Measurements from ENCODE around the gene LYRM4.
"Not testable (repeated sequence)": the region's sequence is repeated elsewhere in the genome, so short reads cannot be mapped to it uniquely, and the experiment has no call there.

LYRM4 gene

DNA sequence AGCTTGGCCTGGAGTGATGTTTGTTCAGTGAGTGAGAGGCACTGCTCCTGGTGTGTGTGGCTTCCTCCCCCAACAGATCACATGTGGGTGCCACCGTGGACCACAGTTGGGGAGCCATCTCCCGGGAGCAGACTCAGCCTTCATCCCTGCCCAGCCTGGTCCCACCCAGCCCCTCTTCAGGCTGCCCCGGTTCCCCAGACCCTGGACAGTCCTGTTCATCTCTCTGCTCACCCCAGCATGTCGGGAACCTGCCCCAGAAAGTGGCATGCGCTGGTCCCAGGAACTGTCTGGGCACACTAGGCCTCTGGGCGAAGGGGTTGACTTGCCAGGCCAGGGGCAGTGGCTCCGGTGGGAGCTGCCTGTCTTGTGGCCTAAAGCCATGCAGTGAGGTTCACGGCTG lies 197.1 kb downstream of the LYRM4 start:
- no peak for TF ChIP-seq CTCF (conservative IDR thresholded peaks at IDR 0.05; ENCODE audit: low read depth, low read length)
- Histone ChIP-seq H3K36me3 (ENCODE audit: insufficient read depth) (no peaks in the 10 kb centered on the region), H3K4me2 (no peak overlapping the region), H3K79me2 (ENCODE audit: insufficient read depth, low read depth) (no peaks in the 10 kb centered on the region), H3K9ac (no peak overlapping the region), H2AFZ (ENCODE audit: low read depth) (no peak overlapping the region), H3K4me3 (IDR thresholded peaks at IDR 0.05; ENCODE audit: insufficient read depth, low read depth, low read length) (no peak overlapping the region), H3K4me1 (ENCODE audit: low read depth, poor library complexity, severe bottlenecking) (no peaks in the 10 kb centered on the region), H3K27me3 (ENCODE audit: insufficient read depth, low read depth) (no peaks in the 10 kb centered on the region), H3K27ac (no peak overlapping the region), H4K20me1 (ENCODE audit: insufficient read depth) (no peaks in the 10 kb centered on the region)

- Histone ChIP-seq H3K36me3 (ENCODE audit: insufficient read depth) (no peaks in the 10 kb centered on the region), H3K4me2 (no peak overlapping the region), H3K4me3 (IDR thresholded peaks at IDR 0.05; ENCODE audit: insufficient read depth, low read depth, low read length) (no peak overlapping the region), H3K4me1 (ENCODE audit: low read depth, poor library complexity, severe bottlenecking) (no peaks in the 10 kb centered on the region), H3K79me2 (ENCODE audit: insufficient read depth, low read depth) (no peaks in the 10 kb centered on the region), H2AFZ (ENCODE audit: low read depth) (no peak overlapping the region), H3K9ac (no peak overlapping the region), H3K27ac (no peak overlapping the region), H3K27me3 (ENCODE audit: insufficient read depth, low read depth) (no peaks in the 10 kb centered on the region), H4K20me1 (ENCODE audit: insufficient read depth) (no peaks in the 10 kb centered on the region)
- TF ChIP-seq CTCF (conservative IDR thresholded peaks at IDR 0.05; ENCODE audit: low read depth, low read length), result no peak
Measured at GRCh38 chr6:5061152-5061551, 199.6 kb downstream of the LYRM4 start.

DNA sequence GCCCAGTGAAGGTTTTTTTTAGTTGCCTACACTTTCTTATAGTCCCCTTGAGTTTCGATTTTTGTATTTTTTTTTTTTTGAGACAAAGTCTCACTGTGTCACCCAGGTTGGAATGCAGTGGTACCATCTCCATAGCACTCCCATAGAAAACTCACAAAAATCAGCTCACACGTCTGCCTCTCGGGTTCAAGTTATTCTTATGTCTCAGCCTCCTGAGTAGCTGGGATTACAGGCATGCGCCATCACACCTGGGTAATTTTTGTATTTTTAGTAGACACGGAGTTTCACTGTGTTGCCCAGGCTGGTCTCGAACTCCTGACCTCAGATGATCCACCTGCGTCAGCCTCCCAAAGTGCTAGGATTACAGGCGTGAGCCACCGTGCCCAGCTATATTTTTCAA lies 200.3 kb downstream of the LYRM4 start:
- not testable (repeated sequence) for H3K36me3 ChIP-seq (ENCODE audit: insufficient read depth); H3K27me3 ChIP-seq (ENCODE audit: insufficient read depth, low read depth); H3K9ac ChIP-seq; H4K20me1 ChIP-seq (ENCODE audit: insufficient read depth); H2AFZ ChIP-seq (ENCODE audit: low read depth); H3K79me2 ChIP-seq (ENCODE audit: insufficient read depth, low read depth); H3K4me2 ChIP-seq; H3K4me3 ChIP-seq (IDR thresholded peaks at IDR 0.05; ENCODE audit: insufficient read depth, low read depth, low read length); H3K27ac ChIP-seq; H3K4me1 ChIP-seq (ENCODE audit: low read depth, poor library complexity, severe bottlenecking)

DNA sequence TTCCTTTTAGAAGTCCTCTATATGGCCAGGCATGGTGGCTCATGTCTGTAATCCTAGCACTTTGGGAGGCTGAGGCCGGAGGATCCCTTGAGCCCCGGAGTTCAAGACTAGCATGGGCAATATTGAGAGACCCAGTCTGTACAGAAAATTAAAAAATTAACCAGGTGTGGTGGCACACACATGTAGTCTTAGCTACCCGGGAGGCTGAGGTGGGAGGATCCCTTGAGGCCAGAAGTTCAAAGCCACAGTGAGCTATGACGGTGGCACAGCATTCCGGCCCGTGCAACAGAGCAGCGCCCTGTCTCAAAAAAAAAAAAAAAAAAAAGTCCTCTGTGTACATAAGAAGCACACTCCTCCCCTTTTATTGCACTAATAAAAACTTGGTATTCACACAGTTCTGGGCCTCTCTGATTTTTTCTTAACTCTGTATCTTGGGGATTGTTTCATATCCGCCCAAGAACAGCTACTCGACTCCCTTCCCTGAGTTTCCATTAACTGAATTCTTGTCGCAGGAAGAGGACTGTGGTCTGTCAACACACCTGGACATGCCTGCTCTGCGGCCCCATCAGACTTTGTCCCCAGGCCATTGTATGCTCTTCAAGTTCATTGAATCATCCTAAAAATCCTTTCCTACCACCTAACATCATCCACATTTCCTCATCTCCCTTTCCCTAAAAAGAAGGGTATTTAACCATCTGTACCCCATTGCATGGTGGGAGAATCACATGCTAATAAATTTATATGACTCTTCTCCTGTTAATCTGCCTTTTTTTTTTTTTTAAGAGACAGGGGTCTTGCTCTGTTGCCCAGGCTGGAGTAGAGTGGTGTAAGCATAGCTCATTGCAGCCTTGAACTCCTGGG lies 201.5 kb downstream of the LYRM4 start:
- TF ChIP-seq CTCF (conservative IDR thresholded peaks at IDR 0.05; ENCODE audit: low read depth, low read length), result no peak
- Histone ChIP-seq H3K27me3 (ENCODE audit: insufficient read depth, low read depth) (no peaks in the 10 kb centered on the region), H3K4me1 (ENCODE audit: low read depth, poor library complexity, severe bottlenecking) (peaks cover under 1% of the 10 kb centered on the region), H3K27ac (no peak overlapping the region), H3K79me2 (ENCODE audit: insufficient read depth, low read depth) (no peaks in the 10 kb centered on the region), H3K4me3 (IDR thresholded peaks at IDR 0.05; ENCODE audit: insufficient read depth, low read depth, low read length) (no peak overlapping the region), H4K20me1 (ENCODE audit: insufficient read depth) (no peaks in the 10 kb centered on the region), H3K36me3 (ENCODE audit: insufficient read depth) (no peaks in the 10 kb centered on the region), H3K4me2 (no peak overlapping the region), H2AFZ (ENCODE audit: low read depth) (no peak overlapping the region), H3K9ac (no peak overlapping the region)
